A549 (cell line): Measurements from ENCODE around the gene POLDIP2. TPM values are rescaled to one million over a fixed set of nuclear protein-coding genes. Genes with fewer than 3 reads are reported as not detected.

Experiments used
- ATAC-seq, 2 experiments: fragments of 200-7000 bp in 1 of 2; fragments of >200 bp in 1 of 2; cut with Nextera tagmentation in 1 of 2; cut with Tn5 transposase in 1 of 2; 3 replicates each; pipeline versions ENCODE4 v1.8.0 to v1.9.1; 2018 to 2020; ENCODE audit warnings: mild to moderate bottlenecking in 1 of 2, moderate library complexity in 1 of 2
- CTCF ChIA-PET: fragments of 300-600 bp; sonication (Branson Sonifier 250); formaldehyde crosslinking; extraction: SDS; loops from one replicate; lab custom pipeline; 2021; ENCODE audit warnings: antibody characterized with exemption, inconsistent platforms; lab: Yijun Ruan, JAX
- POLR2A ChIA-PET: fragments of 350-600 bp; formaldehyde crosslinking; extraction: SDS; loops from one replicate; lab custom pipeline; 2021; ENCODE audit warnings: antibody characterized with exemption, inconsistent platforms; lab: Yijun Ruan, JAX
- DNase-seq, 2 experiments: peaks; one replicate each; pipeline versions ENCODE4 v3.0.0 to v3.0.0-alpha.2; 2011 to 2016; ENCODE audit warnings: low read depth in 1 of 2, low spot score in 1 of 2
- FAIRE-seq: peaks from 2 replicates; lab custom pipeline; 2011; peaks lifted over from hg19 to GRCh38; lab: Jason Lieb, UNC
- H3K27ac ChIP-seq, 2 experiments: fragments of >200 bp; sonication (Bioruptor Twin); formaldehyde crosslinking; 3 replicates each; pipeline ENCODE4 v1.5.1; 2016 to 2017
- H3K4me1 ChIP-seq: fragments of >200 bp; sonication (Bioruptor Twin); formaldehyde crosslinking; 3 replicates; pipeline ENCODE4 v1.6.1; 2016
- H3K4me2 ChIP-seq: fragments of >200 bp; sonication (Bioruptor Twin); formaldehyde crosslinking; 3 replicates; pipeline ENCODE4 v1.6.1; 2016
- H3K4me3 ChIP-seq: fragments of >200 bp; sonication (Bioruptor Twin); formaldehyde crosslinking; 3 replicates; pipeline ENCODE4 v1.5.1; 2016
- H3K9me3 ChIP-seq: fragments of >200 bp; sonication (Bioruptor Twin); formaldehyde crosslinking; 3 replicates; pipeline ENCODE4 v1.6.1; 2016
- BCL3 ChIP-seq: fragments of >200 bp; sonication (Bioruptor Twin); formaldehyde crosslinking; IDR thresholded peaks from 3 replicates; pipeline ENCODE4 v1.6.1; 2016
- CBX2 ChIP-seq: fragments of 200-600 bp; sonication (generic); IDR thresholded peaks from 2 replicates; pipeline ENCODE4 v1.6.1; 2016; ENCODE audit warnings: low read depth, mild to moderate bottlenecking, borderline replicate concordance
- CHD4 ChIP-seq: fragments of 200-600 bp; sonication (generic); IDR thresholded peaks from 2 replicates; pipeline ENCODE4 v1.6.1; 2016; ENCODE audit warnings: antibody characterized with exemption, mild to moderate bottlenecking, borderline replicate concordance
- EHMT2 ChIP-seq: fragments of 200-600 bp; sonication (generic); IDR thresholded peaks from 2 replicates; pipeline ENCODE4 v1.6.1; 2016; ENCODE audit warnings: antibody characterized with exemption, low read depth, mild to moderate bottlenecking, moderate library complexity
- EP300 ChIP-seq, 2 experiments: fragments of >200 bp; sonication (Bioruptor Twin); formaldehyde crosslinking; IDR thresholded peaks; 2 replicates in 1 of 2; 3 replicates in 1 of 2; pipeline ENCODE4 v1.6.1; 2016 to 2017
- HDAC2 ChIP-seq: fragments of 200-600 bp; sonication (generic); IDR thresholded peaks from 2 replicates; pipeline ENCODE4 v1.6.1; 2016
- HES2 ChIP-seq: fragments of >200 bp; sonication (Bioruptor Twin); formaldehyde crosslinking; IDR thresholded peaks from 2 replicates; pipeline ENCODE4 v1.6.1; 2016
- KDM1A ChIP-seq: fragments of 200-600 bp; sonication (generic); IDR thresholded peaks from 2 replicates; pipeline ENCODE4 v1.6.1; 2016; ENCODE audit warnings: low read depth, mild to moderate bottlenecking
- KDM5A ChIP-seq: fragments of 200-600 bp; sonication (generic); IDR thresholded peaks from 2 replicates; pipeline ENCODE4 v1.6.1; 2016; ENCODE audit warnings: antibody characterized with exemption, mild to moderate bottlenecking
- NPAS2 ChIP-seq: fragments of 250-450 bp; sonication (Bioruptor Pico); IDR thresholded peaks from 2 replicates; pipeline ENCODE4 v1.8.0; 2022; ENCODE audit warnings: mild to moderate bottlenecking, moderate library complexity, borderline replicate concordance
- NR3C1 ChIP-seq: fragments of >200 bp; sonication (Bioruptor Twin); formaldehyde crosslinking; IDR thresholded peaks from 3 replicates; pipeline ENCODE4 v1.6.1; 2017
- PHF8 ChIP-seq: fragments of 200-600 bp; sonication (generic); IDR thresholded peaks from 2 replicates; pipeline ENCODE4 v1.6.1; 2016; ENCODE audit warnings: low read depth, mild to moderate bottlenecking, antibody characterized with exemption, moderate library complexity, borderline replicate concordance
- POLR2AphosphoS2 ChIP-seq: conservative IDR thresholded peaks from 2 replicates; pipeline ENCODE4 v1.6.1; 2012; ENCODE audit warnings: low read length, improper control_type of control experiment, inconsistent platforms
- RAD21 ChIP-seq, 2 experiments: fragments of >200 bp in 1 of 2; sonication (Bioruptor Twin) in 1 of 2; formaldehyde crosslinking in 1 of 2; IDR thresholded peaks in 1 of 2; conservative IDR thresholded peaks in 1 of 2; 2 replicates in 1 of 2; 3 replicates in 1 of 2; pipeline ENCODE4 v1.6.1; 2012 to 2018; ENCODE audit warnings: inconsistent platforms in 1 of 2
- RCOR1 ChIP-seq: fragments of 150-350 bp; IDR thresholded peaks from 2 replicates; pipeline ENCODE4 v1.6.1; 2014; ENCODE audit warnings: antibody characterized with exemption, low read length, low read depth
- RNF2 ChIP-seq: fragments of 200-600 bp; sonication (generic); IDR thresholded peaks from 2 replicates; pipeline ENCODE4 v1.6.1; 2016; ENCODE audit warnings: low read depth, mild to moderate bottlenecking, antibody characterized with exemption, moderate library complexity, borderline replicate concordance
- SMC3 ChIP-seq: fragments of >200 bp; sonication (Bioruptor Twin); formaldehyde crosslinking; IDR thresholded peaks from 3 replicates; pipeline ENCODE4 v1.6.1; 2018; ENCODE audit warnings: inconsistent platforms
- SREBF2 ChIP-seq: fragments of 450-650 bp; IDR thresholded peaks from 2 replicates; pipeline ENCODE4 v1.6.1; 2014; ENCODE audit warnings: mild to moderate bottlenecking, moderate library complexity
- TFCP2L1 ChIP-seq: fragments of 250-450 bp; sonication (Bioruptor Pico); IDR thresholded peaks from 2 replicates; pipeline ENCODE4 v1.5.0; 2021; ENCODE audit warnings: mild to moderate bottlenecking
- TP53 ChIP-seq: fragments of 250-450 bp; sonication (Bioruptor Pico); IDR thresholded peaks from 2 replicates; pipeline ENCODE4 v1.5.0; 2021; ENCODE audit warnings: mild to moderate bottlenecking, moderate library complexity
- ZNF302 ChIP-seq: fragments of 250-450 bp; sonication (Bioruptor Pico); IDR thresholded peaks from 2 replicates; pipeline ENCODE4 v1.9.0; 2021; ENCODE audit warnings: inconsistent platforms, mild to moderate bottlenecking, moderate library complexity
- WGBS: methylation state at CpG from one replicate; pipeline ENCODE4 v1.1.6; 2017; ENCODE audit errors: missing lambda C conversion rate; 5-methylcytosine and 5-hydroxymethylcytosine counted together
- polyA plus RNA-seq, 4 experiments: library from polyadenylated mRNA; depleted of rRNA in 3 of 4; stranded (reverse); fragments of >200 nt; fragmentation: RNase III in 1 of 4; extraction: RNeasy Plus Mini Kit Qiagen cat#74134 plus additional on column Dnase treatment in 1 of 4; gene quantifications; 2 replicates in 3 of 4; 3 replicates in 1 of 4; pipeline ENCODE4 v1.2.3, GENCODE V29; 2011 to 2017
- TF ChIP-seq, protein P1 (sequence below): fragments of 450-650 bp; IDR thresholded peaks from 2 replicates; pipeline ENCODE4 v1.6.1; 2014; ENCODE audit warnings: antibody characterized with exemption
- TF ChIP-seq, protein P2 (sequence below): fragments of 150-350 bp; IDR thresholded peaks from 2 replicates; pipeline ENCODE4 v1.6.1; 2014; ENCODE audit warnings: low read depth, mild to moderate bottlenecking, low read length

The POLDIP2 gene
- polyA plus RNA-seq, 2 of the 4 experiments (the other 2 are of a cell fraction) = 127 to 132 TPM

DNA sequence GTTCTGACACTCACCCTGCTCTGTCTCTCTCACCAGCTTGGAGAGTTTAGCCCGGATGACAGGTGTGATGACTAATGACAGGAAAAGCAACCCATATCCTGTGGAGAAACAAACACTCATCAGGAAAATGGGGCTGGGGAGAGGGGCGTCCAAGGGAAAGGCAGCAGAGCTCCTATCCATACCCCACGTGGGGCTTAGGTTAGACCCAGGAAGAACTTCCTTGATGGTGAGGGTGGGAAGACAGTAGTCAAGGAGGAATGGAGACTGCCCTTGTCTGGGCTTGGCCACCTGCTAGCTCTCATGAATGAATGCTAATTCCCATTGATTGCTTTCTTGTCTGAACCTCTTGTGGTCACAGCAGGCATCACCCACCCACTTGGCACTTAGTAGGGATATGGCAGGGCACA is 44.9 kb upstream of the POLDIP2 start:
- ATAC-seq = no peak
- no peak for DNase-seq
- CTCF ChIA-PET = interaction anchor here (3.2 kb wide), 1 partner anchor 14 kb away, joined by 21 read pairs; no protein-coding TSS in a partner anchor

GRCh38 chr17:28399808-28400207 is 42.5 kb upstream of the POLDIP2 start:
- no peaks in the 10 kb centered on the region for H3K9me3 ChIP-seq
- H3K4me3 ChIP-seq = no peak overlapping the region
- no peak for TF ChIP-seq RCOR1
- TF ChIP-seq NPAS2 (CRISPR knock-in tag) = no peak
- TF ChIP-seq RNF2 = no peak
- TF ChIP-seq POLR2AphosphoS2 = no peak
- no peak for TF ChIP-seq NR3C1
- TF ChIP-seq SREBF2 = no peak
- no peak for TF ChIP-seq SMC3
- no peak for TF ChIP-seq CHD4
- TF ChIP-seq HES2 = no peak
- TF ChIP-seq TP53 = no peak
- TF ChIP-seq KDM1A = no peak
- ATAC-seq = no peak
- ChIA-PET CTCF (interaction anchor here (0.6 to 3.2 kb wide), 6 partner anchors 8 to 172 kb away, joined by 3 to 21 read pairs (median 3); no protein-coding TSS in a partner anchor), POLR2A (no interaction called here)
- FAIRE-seq = no peak
- peaks cover 18% of the 10 kb centered on the region for H3K4me1 ChIP-seq
- WGBS = 90% methylated on average over 4 of the region's 4 CpGs
- no peak overlapping the region for H3K27ac ChIP-seq
- DNase-seq = no peak
- no peak overlapping the region for H3K4me2 ChIP-seq

More for the DNA sequence above, 44.9 kb upstream of the POLDIP2 start:
- FAIRE-seq = no peak
- 52% methylated on average over 3 of the region's 3 CpGs for WGBS
- peaks cover 29% of the 10 kb centered on the region for H3K4me1 ChIP-seq
- POLR2A ChIA-PET = no interaction called here
- no peak overlapping the region for H3K4me2 ChIP-seq
- no peaks in the 10 kb centered on the region for H3K9me3 ChIP-seq
- no peak overlapping the region for H3K27ac ChIP-seq
- no peak overlapping the region for H3K4me3 ChIP-seq
- TF ChIP-seq TFCP2L1 (CRISPR knock-in tag) (no peak), EHMT2 (no peak), NR3C1 (no peak), HDAC2 (no peak), BCL3 (no peak), ZNF302 (CRISPR knock-in tag) (no peak), EP300 (IDR thresholded peaks at IDR 0.05) (no peak), CHD4 (no peak), KDM5A (no peak), RAD21 (conservative IDR thresholded peaks at IDR 0.05 in 1 of 2, IDR thresholded peaks at IDR 0.05 in 1 of 2) (no peak), CBX2 (no peak), RNF2 (no peak), KDM1A (no peak), PHF8 (no peak), SREBF2 (no peak)
- TF ChIP-seq, protein P1, sequence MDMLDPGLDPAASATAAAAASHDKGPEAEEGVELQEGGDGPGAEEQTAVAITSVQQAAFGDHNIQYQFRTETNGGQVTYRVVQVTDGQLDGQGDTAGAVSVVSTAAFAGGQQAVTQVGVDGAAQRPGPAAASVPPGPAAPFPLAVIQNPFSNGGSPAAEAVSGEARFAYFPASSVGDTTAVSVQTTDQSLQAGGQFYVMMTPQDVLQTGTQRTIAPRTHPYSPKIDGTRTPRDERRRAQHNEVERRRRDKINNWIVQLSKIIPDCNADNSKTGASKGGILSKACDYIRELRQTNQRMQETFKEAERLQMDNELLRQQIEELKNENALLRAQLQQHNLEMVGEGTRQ = no peak
- TF ChIP-seq, protein P2, sequence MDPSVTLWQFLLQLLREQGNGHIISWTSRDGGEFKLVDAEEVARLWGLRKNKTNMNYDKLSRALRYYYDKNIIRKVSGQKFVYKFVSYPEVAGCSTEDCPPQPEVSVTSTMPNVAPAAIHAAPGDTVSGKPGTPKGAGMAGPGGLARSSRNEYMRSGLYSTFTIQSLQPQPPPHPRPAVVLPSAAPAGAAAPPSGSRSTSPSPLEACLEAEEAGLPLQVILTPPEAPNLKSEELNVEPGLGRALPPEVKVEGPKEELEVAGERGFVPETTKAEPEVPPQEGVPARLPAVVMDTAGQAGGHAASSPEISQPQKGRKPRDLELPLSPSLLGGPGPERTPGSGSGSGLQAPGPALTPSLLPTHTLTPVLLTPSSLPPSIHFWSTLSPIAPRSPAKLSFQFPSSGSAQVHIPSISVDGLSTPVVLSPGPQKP = no peak
